Measurements from ENCODE around the gene GAS6. TPM values are rescaled to one million over a fixed set of nuclear protein-coding genes. Genes with fewer than 3 reads are reported as not detected.

GAS6 gene
- total RNA-seq, 2 donors from 2014 or later = 165 to 175 TPM

DNA sequence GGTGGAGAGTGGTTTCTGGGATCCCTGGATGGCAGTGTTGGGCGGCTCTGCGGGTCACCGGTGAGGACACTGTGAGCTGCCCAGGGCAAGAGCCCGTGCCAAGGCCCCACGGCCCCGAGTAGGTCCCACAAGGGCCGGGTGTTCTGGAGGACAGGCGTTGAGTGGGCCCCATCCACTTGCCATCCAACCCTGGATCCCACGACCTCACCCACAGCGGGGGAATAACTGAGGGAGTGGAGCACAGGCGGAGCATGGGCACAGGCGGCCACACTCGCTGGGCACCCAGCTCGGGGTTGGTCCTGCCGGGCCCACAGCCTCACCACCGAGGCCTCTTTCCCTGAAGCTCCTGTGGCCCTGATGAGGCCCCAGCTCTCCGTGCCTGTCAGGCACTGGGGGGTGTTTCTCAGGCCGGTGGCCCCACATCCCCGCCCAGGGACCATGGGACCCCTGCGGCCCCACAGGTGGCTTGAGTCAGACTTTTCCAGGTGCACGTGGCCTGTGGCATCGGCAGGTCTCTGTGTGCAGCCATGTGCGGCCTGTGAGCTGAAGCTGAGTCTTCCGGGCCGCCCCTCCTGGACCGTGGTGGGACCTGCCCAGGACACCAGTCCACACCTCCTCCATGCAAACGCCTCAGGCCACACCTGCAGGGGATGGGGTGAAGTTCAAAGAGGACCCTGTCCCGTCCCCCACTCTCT lies 88.3 kb downstream of the GAS6 start:
- no peak for ATAC-seq

GRCh38 chr13:113774177-113775107 lies 89.4 kb downstream of the GAS6 start:
- ATAC-seq (peak in 1 of 2 donors; percentile 43), DNase-seq (no peak)
- intact Hi-C loops (cut with DNase I) = no loop called here

More for the DNA sequence above, 88.3 kb downstream of the GAS6 start:
- no peak for DNase-seq
- intact Hi-C loops (cut with DNase I) = no loop called here

DNA sequence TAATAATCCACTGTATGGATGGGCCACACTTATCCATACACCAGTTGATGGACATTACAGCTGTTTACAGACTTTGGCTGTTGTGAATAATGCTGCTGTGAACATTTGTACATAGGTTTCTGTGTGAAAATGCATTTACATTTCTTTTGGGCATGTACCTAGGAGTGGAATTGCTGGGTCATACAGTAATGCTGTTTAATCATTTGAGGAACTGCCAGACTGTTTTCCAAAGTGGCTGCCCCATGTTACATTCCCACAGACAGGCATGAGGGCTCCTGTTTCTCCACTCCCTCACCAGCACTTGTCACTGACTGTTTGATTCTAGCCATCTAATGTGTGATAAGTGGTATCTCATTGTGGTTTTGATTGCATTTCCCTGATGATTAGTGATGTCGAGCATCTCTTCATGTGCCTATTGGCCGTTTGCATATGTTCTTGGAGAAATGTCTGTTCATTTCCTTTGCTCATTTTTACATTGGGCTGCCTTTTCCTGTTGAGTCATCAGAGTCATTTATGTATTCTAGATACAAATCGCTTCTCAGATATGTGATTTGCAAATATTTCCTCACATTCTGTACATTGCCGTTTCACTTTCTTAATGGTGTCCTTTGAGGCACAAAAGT lies 92.1 kb downstream of the GAS6 start:
- intact Hi-C loops (cut with DNase I) = no loop called here
- ATAC-seq (no peak), DNase-seq (no peak)

DNA sequence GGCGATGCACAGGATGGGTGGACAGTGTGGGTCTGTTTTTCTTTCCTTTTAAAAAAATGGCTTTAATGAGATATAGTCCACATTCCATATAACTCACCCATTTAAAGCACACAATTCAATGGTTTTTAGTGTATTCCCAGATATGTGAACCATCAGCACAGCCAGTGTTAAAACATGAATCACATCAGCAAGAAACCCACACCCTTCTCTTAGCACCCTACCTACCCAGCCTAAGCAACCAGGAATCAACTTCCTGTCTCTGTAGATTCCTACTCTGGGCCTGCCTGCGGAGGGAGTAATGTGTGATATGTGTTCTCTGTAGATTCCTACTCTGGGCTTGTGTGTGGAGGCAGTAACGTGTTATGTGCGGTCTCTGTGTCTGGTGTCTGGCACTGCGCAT lies 92.9 kb downstream of the GAS6 start:
- ATAC-seq (no peak), DNase-seq (no peak)
- intact Hi-C loops (cut with DNase I) = no loop called here

Other genes starting within 250 kb of the GAS6 start
- not detected for gene ATP4B, start 205.9 kb downstream of the GAS6 start, total RNA-seq
- under 1 TPM; 0.13 to 0.44 TPM for gene GRK1, start 196.9 kb downstream of the GAS6 start, total RNA-seq
- 10 to 100 TPM; 10.5 to 14.1 TPM for gene TMEM255B, start 104.8 kb downstream of the GAS6 start, total RNA-seq
- gene C13orf46, start 110.0 kb upstream of the GAS6 start, total RNA-seq = 1 to 10 TPM in 1 of 2 donors, under 1 TPM in 1; 0.65 to 1.4 TPM

All from left cardiac atrium (tissue), 4 donors.